Ramos (cell line): Measurements from ENCODE around the gene C5orf46.

ENCODE experiments used
- in situ Hi-C: fragments of 300-500 bp; cut with MboI; formaldehyde crosslinking; loops from one replicate; pipeline ENCODE4 v1.14.3; 2022; ENCODE audit warnings: low sequenced_read_pairs; ENCODE audit not compliant: unreplicated experiment

Gene C5orf46

GRCh38 chr5:147863454-147864158, 42.7 kb downstream of the C5orf46 start:
- in situ Hi-C loops, result no loop called here

GRCh38 chr5:147860641-147861025, 45.7 kb downstream of the C5orf46 start:
- in situ Hi-C loops, result no loop called here

GRCh38 chr5:147859962-147860640, 46.2 kb downstream of the C5orf46 start:
- in situ Hi-C loops, result no loop called here

GRCh38 chr5:147858565-147858964, 47.8 kb downstream of the C5orf46 start:
- in situ Hi-C loops, result no loop called here

- in situ Hi-C loops, result no loop called here
Observed at GRCh38 chr5:147857302-147858129, 48.8 kb downstream of the C5orf46 start.

GRCh38 chr5:147856801-147857200, 49.5 kb downstream of the C5orf46 start:
- in situ Hi-C loops, result no loop called here

GRCh38 chr5:147855774-147856069, 50.6 kb downstream of the C5orf46 start:
- in situ Hi-C loops, result no loop called here

- in situ Hi-C loops, result no loop called here
Observed at GRCh38 chr5:147854894-147855773, 51.2 kb downstream of the C5orf46 start.

GRCh38 chr5:147854331-147854730, 52.0 kb downstream of the C5orf46 start:
- in situ Hi-C loops, result no loop called here

GRCh38 chr5:147853372-147853987, 52.9 kb downstream of the C5orf46 start:
- in situ Hi-C loops, result no loop called here

GRCh38 chr5:147852365-147852764, 54.0 kb downstream of the C5orf46 start:
- in situ Hi-C loops, result no loop called here

GRCh38 chr5:147851578-147851977, 54.8 kb downstream of the C5orf46 start:
- in situ Hi-C loops, result no loop called here

- in situ Hi-C loops, result no loop called here
Observed at GRCh38 chr5:147849226-147849625, 57.1 kb downstream of the C5orf46 start.

GRCh38 chr5:147845618-147846017, 60.7 kb downstream of the C5orf46 start:
- in situ Hi-C loops, result no loop called here

GRCh38 chr5:147844846-147845245, 61.5 kb downstream of the C5orf46 start:
- in situ Hi-C loops, result no loop called here

- in situ Hi-C loops, result no loop called here
Observed at GRCh38 chr5:147842869-147843268, 63.5 kb downstream of the C5orf46 start.
